ENCODE results near the gene ME2. TPM values are rescaled to one million over a fixed set of nuclear protein-coding genes. Genes with fewer than 3 reads are reported as not detected.

Gene ME2
- total and polyA plus RNA-seq, 2 of the 8 experiments (the other 6 are each of a cell fraction or from before 2014, with no cell fraction given) = 54.7 to 66.9 TPM

DNA sequence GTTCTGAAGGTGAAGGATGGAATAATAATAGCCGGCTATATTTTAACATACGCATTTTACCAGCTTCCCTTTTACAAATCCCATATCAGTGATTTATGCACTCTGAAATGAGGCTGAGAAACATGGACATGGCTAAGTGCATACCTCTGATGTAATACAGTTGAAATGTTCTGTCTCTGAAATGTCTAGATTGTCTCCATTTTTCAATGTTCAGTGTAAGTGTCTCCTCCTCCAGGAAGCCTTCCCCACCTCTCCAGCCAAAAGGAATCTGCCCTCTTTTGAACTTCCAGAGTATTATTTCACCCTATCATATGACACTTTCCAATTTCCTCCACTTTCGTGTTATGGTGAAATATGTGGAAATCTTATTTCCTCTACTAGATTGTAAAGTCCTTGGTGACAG lies 29.5 kb upstream of the ME2 start (continued):
- no peak for TF ChIP-seq ZNF274 (IDR thresholded peaks at IDR 0.05; ENCODE audit: borderline replicate concordance, extremely low read depth, low read length)

Measured in H1 (cell line).